Measurements from ENCODE around the gene RB1. TPM values are rescaled to one million over a fixed set of nuclear protein-coding genes. Genes with fewer than 3 reads are reported as not detected.

RB1 gene
- total RNA-seq, 1 experiment from 2014 or later = 36.7 TPM

- Histone ChIP-seq H3K9ac (ENCODE audit: low read length) (no peak overlapping the region), H3K4me3 (replicated peaks in 1 of 2; ENCODE audit: low read depth in 1 of 2, low read length in 2 of 2) (no peak overlapping the region), H3K4me2 (ENCODE audit: low read length) (no peak overlapping the region), H3K9me3 (ENCODE audit: control insufficient read depth in 1 of 2, insufficient read depth in 1 of 2, low read depth in 1 of 2, low read length in 2 of 2) (no peaks in the 10 kb centered on the region), H4K20me1 (ENCODE audit: insufficient read depth) (no peaks in the 10 kb centered on the region), H3K9me2 (ENCODE audit: insufficient read depth) (no peaks in the 10 kb centered on the region), H2AFZ (ENCODE audit: low read depth, low read length, poor library complexity, severe bottlenecking) (no peak overlapping the region), H3K4me1 (ENCODE audit: control insufficient read depth in 1 of 2, insufficient read depth in 2 of 2, low read length in 2 of 2) (0 out of 4 replicates have a peak, but pooled peaks cover 0 to 3% of the 10 kb centered on the region in 2 experiments), H3K36me3 (ENCODE audit: control insufficient read depth in 1 of 2, insufficient read depth in 2 of 2, low read length in 2 of 2) (no peaks in the 10 kb centered on the region), H3K27me3 (ENCODE audit: insufficient read depth, low read length) (no peaks in the 10 kb centered on the region), H3K27ac (ENCODE audit: low read depth, low read length) (no peak overlapping the region), H3K79me2 (ENCODE audit: insufficient read depth, low read length) (no peaks in the 10 kb centered on the region)
- CTCF ChIA-PET = interaction anchor here (1.6 kb wide), 1 partner anchor 143 kb away, joined by 3 read pairs; no protein-coding TSS in a partner anchor
- no peak for TF ChIP-seq EZH2 (IDR thresholded peaks at IDR 0.05)
- TF ChIP-seq EZH2phosphoT487 (IDR thresholded peaks at IDR 0.05; ENCODE audit: borderline replicate concordance) = no peak
- no peak for TF ChIP-seq POLR2AphosphoS5 (IDR thresholded peaks at IDR 0.05; ENCODE audit: low read depth, low read length)
- no peak for TF ChIP-seq ZFX (IDR thresholded peaks at IDR 0.05)
- TF ChIP-seq ATF3 (IDR thresholded peaks at IDR 0.05) = no peak
- TF ChIP-seq EGR1 (IDR thresholded peaks at IDR 0.05; ENCODE audit: low read depth) = no peak
- TF ChIP-seq CEBPB (IDR thresholded peaks at IDR 0.05; ENCODE audit: low read depth) = no peak
- TF ChIP-seq FOSL1 (IDR thresholded peaks at IDR 0.05; ENCODE audit: low read depth) = no peak
- TF ChIP-seq ZBTB33 (IDR thresholded peaks at IDR 0.05; ENCODE audit: extremely low read depth, insufficient replicate concordance, low read length) = no peak
- no peak for TF ChIP-seq SIN3A (IDR thresholded peaks at IDR 0.05; ENCODE audit: low read depth)
- no peak for TF ChIP-seq ZNF274 (IDR thresholded peaks at IDR 0.05; ENCODE audit: low read depth, low read length)
- no peak for TF ChIP-seq RAD21 (IDR thresholded peaks at IDR 0.05; ENCODE audit: low read depth)
- no peak for TF ChIP-seq YY1 (IDR thresholded peaks at IDR 0.05; ENCODE audit: extremely low read depth, insufficient replicate concordance, low read depth, low read length)
- RAD21 ChIA-PET (ENCODE audit: low non-redundant PET in 1 of 2, low total read pairs in 2 of 2, uncharacterized antibody in 2 of 2, unreplicated experiment in 2 of 2) = no interaction called here
- ATAC-seq = no peak
- intact Hi-C loops (cut with micrococcal nuclease) = no loop called here
- DNase-seq (ENCODE audit: low read depth, low spot score) = no peak
- POLR2A ChIA-PET = no interaction called here
- no TSS peak for BruUV-seq (replicated peaks)
Observed at GRCh38 chr13:48436661-48437288, 133.2 kb downstream of the RB1 start.
